ENCODE data around the gene AMIGO1.

AMIGO1 gene

DNA sequence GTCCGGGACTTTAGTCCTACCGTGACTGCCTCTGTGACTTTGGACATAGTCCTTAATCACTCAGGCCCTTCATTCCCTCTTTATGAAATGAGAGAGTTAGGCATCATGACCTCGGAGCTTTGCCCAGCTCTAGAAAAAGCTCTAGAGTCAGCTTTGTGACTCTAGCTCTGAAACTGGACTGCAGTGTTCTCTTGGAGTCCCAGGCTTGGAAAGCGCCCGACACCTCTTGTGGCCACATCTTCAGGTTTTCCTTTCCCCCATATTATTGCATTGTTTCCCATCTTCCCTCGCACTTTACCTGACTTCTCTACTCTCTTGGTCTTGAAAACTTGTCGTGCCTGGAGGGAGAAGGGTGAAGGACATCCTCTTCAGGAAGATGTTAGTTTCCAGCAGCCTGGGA is 12.5 kb upstream of the AMIGO1 start:
- no peak for DNase-seq
- TF ChIP-seq, protein P1, sequence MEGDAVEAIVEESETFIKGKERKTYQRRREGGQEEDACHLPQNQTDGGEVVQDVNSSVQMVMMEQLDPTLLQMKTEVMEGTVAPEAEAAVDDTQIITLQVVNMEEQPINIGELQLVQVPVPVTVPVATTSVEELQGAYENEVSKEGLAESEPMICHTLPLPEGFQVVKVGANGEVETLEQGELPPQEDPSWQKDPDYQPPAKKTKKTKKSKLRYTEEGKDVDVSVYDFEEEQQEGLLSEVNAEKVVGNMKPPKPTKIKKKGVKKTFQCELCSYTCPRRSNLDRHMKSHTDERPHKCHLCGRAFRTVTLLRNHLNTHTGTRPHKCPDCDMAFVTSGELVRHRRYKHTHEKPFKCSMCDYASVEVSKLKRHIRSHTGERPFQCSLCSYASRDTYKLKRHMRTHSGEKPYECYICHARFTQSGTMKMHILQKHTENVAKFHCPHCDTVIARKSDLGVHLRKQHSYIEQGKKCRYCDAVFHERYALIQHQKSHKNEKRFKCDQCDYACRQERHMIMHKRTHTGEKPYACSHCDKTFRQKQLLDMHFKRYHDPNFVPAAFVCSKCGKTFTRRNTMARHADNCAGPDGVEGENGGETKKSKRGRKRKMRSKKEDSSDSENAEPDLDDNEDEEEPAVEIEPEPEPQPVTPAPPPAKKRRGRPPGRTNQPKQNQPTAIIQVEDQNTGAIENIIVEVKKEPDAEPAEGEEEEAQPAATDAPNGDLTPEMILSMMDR (IDR thresholded peaks at IDR 0.05; ENCODE audit: low read depth, low read length, missing control alignments) = no peak
- no peak overlapping the region for H3K27ac ChIP-seq
- no peak overlapping the region for H3K4me3 ChIP-seq (ENCODE audit: low read depth, low read length)
- no peaks in the 10 kb centered on the region for H3K36me3 ChIP-seq (replicated peaks)
- in situ Hi-C loops (cut with HindIII; ENCODE audit: low pct_ligation_motif_present, low sequenced_read_pairs) = no loop called here
- H3K27me3 ChIP-seq (replicated peaks) = peaks cover 17% of the 10 kb centered on the region

DNA sequence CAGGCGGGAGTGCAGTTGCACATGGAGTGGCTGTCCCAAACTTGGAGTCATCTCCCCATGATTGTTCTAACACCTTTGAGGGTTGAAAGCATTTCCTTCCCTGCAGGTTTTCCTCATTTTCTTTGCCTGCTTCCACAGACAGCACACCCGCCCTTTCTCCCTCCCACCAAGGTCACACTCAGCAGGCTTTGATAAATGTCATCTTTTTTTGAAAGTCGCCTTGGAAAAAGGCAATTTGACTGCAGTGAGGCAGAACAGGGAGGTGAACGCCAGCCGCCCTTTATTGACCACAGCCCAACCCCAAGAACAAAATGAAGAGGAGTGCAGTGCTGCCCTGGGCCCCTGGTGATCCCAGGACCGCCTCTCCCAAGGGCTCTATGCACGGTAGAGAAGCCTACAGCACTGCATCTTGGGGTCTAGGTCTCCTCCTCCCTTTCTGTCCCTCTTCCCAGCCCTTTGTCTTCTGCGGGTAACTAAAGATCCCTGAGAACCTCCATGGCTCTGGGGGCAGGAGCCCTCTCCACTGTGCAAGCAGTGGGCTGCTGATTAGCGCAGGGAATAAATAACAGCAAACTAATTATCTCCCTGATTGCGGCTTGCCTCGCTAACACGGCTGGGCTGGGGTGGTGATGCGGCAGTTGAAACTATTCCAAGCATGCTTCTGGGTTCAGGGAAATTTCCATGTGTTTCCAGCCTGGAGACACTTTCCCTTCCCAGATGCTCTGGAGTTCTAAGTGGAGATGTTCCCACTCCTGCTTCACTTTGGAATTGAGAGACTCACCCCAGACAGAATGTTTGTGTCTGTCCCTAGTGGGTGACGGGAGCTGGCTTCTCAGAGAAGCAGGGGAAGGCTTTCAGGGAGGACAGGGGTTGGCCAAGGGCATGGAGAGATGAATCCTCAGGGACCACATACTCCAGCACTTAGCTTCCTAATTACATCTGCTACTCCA is 11.8 kb upstream of the AMIGO1 start:
- TF ChIP-seq, protein P1 (IDR thresholded peaks at IDR 0.05; ENCODE audit: low read depth, low read length, missing control alignments) = no peak
- Histone ChIP-seq H3K27ac (no peak overlapping the region), H3K27me3 (replicated peaks) (peaks cover 14% of the 10 kb centered on the region), H3K4me3 (ENCODE audit: low read depth, low read length) (no peak overlapping the region), H3K36me3 (replicated peaks) (no peaks in the 10 kb centered on the region)
- DNase-seq = no peak
- in situ Hi-C loops (cut with HindIII; ENCODE audit: low pct_ligation_motif_present, low sequenced_read_pairs) = no loop called here

DNA sequence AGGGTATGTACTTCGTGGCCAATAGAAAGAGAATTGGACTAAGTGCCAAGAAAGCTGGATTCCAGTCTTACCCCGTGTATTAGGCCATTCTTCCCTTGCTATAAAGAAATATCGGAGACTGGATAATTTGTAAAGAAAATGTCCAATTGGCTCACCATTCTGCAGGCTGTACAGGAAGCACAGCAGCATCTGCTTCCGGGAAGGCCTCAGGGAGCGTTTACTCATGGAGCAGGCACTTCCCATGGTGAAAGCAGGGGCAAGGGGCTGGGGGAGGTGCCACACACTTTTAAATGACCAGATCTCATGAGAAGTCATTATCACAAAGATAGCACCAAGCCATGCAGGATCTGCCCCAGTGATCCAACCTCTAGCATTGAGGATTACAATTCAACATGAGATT is 7.8 kb upstream of the AMIGO1 start:
- no peaks in the 10 kb centered on the region for H3K36me3 ChIP-seq (replicated peaks)
- in situ Hi-C loops (cut with HindIII; ENCODE audit: low pct_ligation_motif_present, low sequenced_read_pairs) = no loop called here
- no peak for DNase-seq
- TF ChIP-seq, protein P1 (IDR thresholded peaks at IDR 0.05; ENCODE audit: low read depth, low read length, missing control alignments) = no peak
- H3K4me3 ChIP-seq (ENCODE audit: low read depth, low read length) = no peak overlapping the region
- H3K27ac ChIP-seq = no peak overlapping the region
- peaks cover 14% of the 10 kb centered on the region for H3K27me3 ChIP-seq (replicated peaks)

DNA sequence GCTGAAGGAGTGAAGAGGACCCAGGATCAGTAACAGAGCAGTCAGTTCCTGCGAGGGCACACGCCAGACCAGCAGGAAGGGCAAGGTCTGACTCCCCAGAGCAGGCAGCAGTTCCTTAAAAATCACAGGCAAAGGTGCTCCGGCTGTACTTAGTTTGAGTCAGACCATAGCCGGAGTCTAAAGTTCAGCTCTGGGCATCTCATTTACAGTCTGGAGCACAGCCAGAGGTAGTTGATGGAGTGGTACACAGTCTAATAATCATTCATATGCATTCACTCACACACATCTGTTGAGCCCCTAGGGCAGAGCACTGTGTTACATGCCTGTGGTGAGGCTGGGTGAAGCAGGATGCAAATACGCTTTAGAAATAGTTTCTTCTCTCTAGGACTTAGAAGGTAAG is 7.3 kb upstream of the AMIGO1 start:
- H3K27me3 ChIP-seq (replicated peaks) = peaks cover 10% of the 10 kb centered on the region
- TF ChIP-seq, protein P1 (IDR thresholded peaks at IDR 0.05; ENCODE audit: low read depth, low read length, missing control alignments) = no peak
- no peak overlapping the region for H3K27ac ChIP-seq
- in situ Hi-C loops (cut with HindIII; ENCODE audit: low pct_ligation_motif_present, low sequenced_read_pairs) = no loop called here
- H3K4me3 ChIP-seq (ENCODE audit: low read depth, low read length) = no peak overlapping the region
- H3K36me3 ChIP-seq (replicated peaks) = no peaks in the 10 kb centered on the region
- DNase-seq = no peak

DNA sequence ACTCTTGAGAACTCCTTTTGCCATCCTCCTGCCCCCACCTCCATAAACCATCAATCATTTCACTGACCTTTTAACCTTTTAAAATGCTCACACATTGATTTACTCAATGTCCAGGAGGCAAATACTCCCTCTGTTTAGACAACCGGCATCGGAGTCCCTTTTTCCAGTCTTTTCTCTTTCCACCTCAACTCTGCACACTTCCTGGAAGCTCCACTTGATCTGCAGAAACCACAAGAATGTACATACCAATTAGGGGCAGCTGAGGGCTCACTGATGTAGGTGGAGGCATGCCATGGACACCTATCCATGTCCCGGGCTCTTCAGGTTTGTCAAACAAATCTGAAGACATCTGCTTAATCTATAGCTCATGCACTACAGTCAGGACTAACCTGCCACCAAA is 5.3 kb upstream of the AMIGO1 start:
- TF ChIP-seq, protein P1 (IDR thresholded peaks at IDR 0.05; ENCODE audit: low read depth, low read length, missing control alignments) = no peak
- Histone ChIP-seq H3K4me3 (ENCODE audit: low read depth, low read length) (no peak overlapping the region), H3K27ac (no peak overlapping the region), H3K36me3 (replicated peaks) (no peaks in the 10 kb centered on the region), H3K27me3 (replicated peaks) (peaks cover 5% of the 10 kb centered on the region)
- in situ Hi-C loops (cut with HindIII; ENCODE audit: low pct_ligation_motif_present, low sequenced_read_pairs) = no loop called here
- no peak for DNase-seq

Measured in brain microvascular endothelial cell (primary cell).